Uterus (tissue), 4 donors: ENCODE results near the gene ERF. TPM values are rescaled to one million over a fixed set of nuclear protein-coding genes. Genes with fewer than 3 reads are reported as not detected.

Source experiments
- DNase-seq, 2 donors: peaks; one replicate each; pipeline ENCODE4 v3.0.0-alpha.2; 2019 to 2020
- H3K27ac ChIP-seq, 2 donors: fragments of 200-600 bp; sonication (generic); 1 replicate in 1 of 2; 2 replicates in 1 of 2; pipeline ENCODE4 v1.5.1; 2016 to 2018
- H3K27me3 ChIP-seq, 2 donors: fragments of 200-600 bp; sonication (generic); one replicate each; pipeline ENCODE4 v1.5.1; 2018 to 2019; ENCODE audit warnings: control low read depth in 1 of 2
- H3K36me3 ChIP-seq, 2 donors: fragments of 200-600 bp; sonication (generic); one replicate each; pipeline ENCODE4 v1.5.1; 2019; ENCODE audit warnings: control low read depth in 1 of 2
- H3K4me1 ChIP-seq, 2 donors: fragments of 200-600 bp; sonication (generic); one replicate each; pipeline ENCODE4 v1.5.1; 2018 to 2019; ENCODE audit warnings: control low read depth in 1 of 2
- H3K4me3 ChIP-seq, 2 donors: fragments of 200-600 bp; sonication (generic); 1 replicate in 1 of 2; 2 replicates in 1 of 2; pipeline ENCODE4 v1.5.1; 2018 to 2019; ENCODE audit warnings: mild to moderate bottlenecking in 1 of 2
- H3K9me3 ChIP-seq, 2 donors: fragments of 200-600 bp; sonication (generic); one replicate each; pipeline ENCODE4 v1.5.1; 2019; ENCODE audit warnings: control low read depth in 1 of 2
- CTCF ChIP-seq, 4 experiments: fragments of 200-600 bp in 2 of 4; fragments of 450-650 bp in 2 of 4; sonication (generic) in 2 of 4; IDR thresholded peaks; one replicate each; pipeline ENCODE4 v1.5.1; 2016 to 2019; ENCODE audit warnings: antibody characterized with exemption in 4 of 4, mild to moderate bottlenecking in 2 of 4, moderate library complexity in 1 of 4
- POLR2A ChIP-seq, 2 donors: fragments of 450-650 bp; IDR thresholded peaks; one replicate each; pipeline ENCODE4 v1.6.1; 2016; ENCODE audit warnings: antibody characterized with exemption in 2 of 2, mild to moderate bottlenecking in 1 of 2, moderate library complexity in 1 of 2
- intact Hi-C: fragments of 100-400 bp; cut with DNase I; formaldehyde crosslinking; loops from one replicate; pipeline ENCODE4 v1.15.1; 2023; ENCODE audit warnings: low total_unique reads
- total RNA-seq, 4 donors: library from RNA; depleted of rRNA in 3 of 4; stranded (reverse); fragments of >200 nt in 3 of 4; gene quantifications; one replicate each; pipeline versions ENCODE4 v1.1.0 to v1.2.4, GENCODE V29; 2014 to 2023
- donor health status: DM: yes; HTN: yes; CAD: no.

ERF gene
- total RNA-seq, 4 donors from 2014 or later: 14.1 to 141 (median 42.9) TPM

- no peaks in the 10 kb centered on the region for H3K36me3 ChIP-seq
- TF ChIP-seq POLR2A (IDR thresholded peaks at IDR 0.05): no peak
- no peak for TF ChIP-seq CTCF (IDR thresholded peaks at IDR 0.05)
- H3K27ac ChIP-seq: peak overlapping the region; percentile 99 to 100
- no peaks in the 10 kb centered on the region for H3K27me3 ChIP-seq
- intact Hi-C loops: loop anchor here (5.0 kb wide), 1 partner anchor 43 kb away; no protein-coding TSS in a partner anchor
- peaks cover 10 to 25% of the 10 kb centered on the region in 2 donors for H3K4me1 ChIP-seq
- no peaks in the 10 kb centered on the region for H3K9me3 ChIP-seq
- no peak for DNase-seq
- no peak overlapping the region for H3K4me3 ChIP-seq
Observed at GRCh38 chr19:42249769-42250168, 5.2 kb downstream of the ERF start.

GRCh38 chr19:42249149-42249750, 5.7 kb downstream of the ERF start:
- Histone ChIP-seq H3K36me3 (no peaks in the 10 kb centered on the region), H3K27me3 (no peaks in the 10 kb centered on the region), H3K27ac (peak overlapping the region; percentile 99 to 100), H3K4me3 (no peak overlapping the region), H3K4me1 (peaks cover 10 to 25% of the 10 kb centered on the region in 2 donors), H3K9me3 (no peaks in the 10 kb centered on the region)
- peak in 1 of 2 donors; percentile 22 for DNase-seq
- no peak for TF ChIP-seq CTCF (IDR thresholded peaks at IDR 0.05)
- no peak for TF ChIP-seq POLR2A (IDR thresholded peaks at IDR 0.05)
- intact Hi-C loops: loop anchor here (5.0 kb wide), 1 partner anchor 43 kb away; no protein-coding TSS in a partner anchor

GRCh38 chr19:42248270-42249148, 6.4 kb downstream of the ERF start:
- TF ChIP-seq POLR2A (IDR thresholded peaks at IDR 0.05) (no peak), CTCF (IDR thresholded peaks at IDR 0.05) (no peak)
- H3K4me1 ChIP-seq: peaks cover 10 to 25% of the 10 kb centered on the region in 2 donors
- peak overlapping the region; percentile 95 to 99 for H3K27ac ChIP-seq
- no peak for DNase-seq
- intact Hi-C loops: loop anchor here (5.0 kb wide), 1 partner anchor 44 kb away; no protein-coding TSS in a partner anchor
- no peak overlapping the region for H3K4me3 ChIP-seq
- no peaks in the 10 kb centered on the region for H3K9me3 ChIP-seq
- no peaks in the 10 kb centered on the region for H3K27me3 ChIP-seq
- H3K36me3 ChIP-seq: no peaks in the 10 kb centered on the region

- intact Hi-C loops: loop anchor here (5.0 kb wide), 1 partner anchor 45 kb away; no protein-coding TSS in a partner anchor
- no peaks in the 10 kb centered on the region for H3K9me3 ChIP-seq
- peak overlapping the region; percentile 74 to 95 for H3K27ac ChIP-seq
- no peaks in the 10 kb centered on the region for H3K27me3 ChIP-seq
- H3K36me3 ChIP-seq: no peaks in the 10 kb centered on the region
- peaks cover 10 to 25% of the 10 kb centered on the region in 2 donors for H3K4me1 ChIP-seq
- no peak for TF ChIP-seq POLR2A (IDR thresholded peaks at IDR 0.05)
- no peak for TF ChIP-seq CTCF (IDR thresholded peaks at IDR 0.05)
- peak in 1 of 2 donors; percentile 31 for DNase-seq
- no peak overlapping the region for H3K4me3 ChIP-seq
Observed at GRCh38 chr19:42247640-42248199, 7.2 kb downstream of the ERF start.
